HEK293T (cell line): ENCODE data around the gene ELL2.

Source experiments
- CTCF ChIA-PET: fragments of 350-600 bp; formaldehyde crosslinking; extraction: SDS; loops from one replicate; lab custom pipeline; 2021; ENCODE audit warnings: antibody characterized with exemption, inconsistent platforms; lab: Yijun Ruan, JAX
- POLR2A ChIA-PET: fragments of 350-600 bp; formaldehyde crosslinking; extraction: SDS; loops from one replicate; lab custom pipeline; 2020; ENCODE audit warnings: antibody characterized with exemption, inconsistent platforms; lab: Yijun Ruan, JAX
- DNase-seq: peaks from one replicate; pipeline ENCODE4 v3.0.0; 2012; ENCODE audit warnings: mixed read lengths; ENCODE audit errors: extremely low spot score
- ARNT ChIP-seq: fragments of 450-650 bp; IDR thresholded peaks from 2 replicates; pipeline ENCODE4 v1.6.1; 2017; ENCODE audit warnings: mild to moderate bottlenecking
- BHLHE40 ChIP-seq: fragments of 450-650 bp; IDR thresholded peaks from 2 replicates; pipeline ENCODE4 v1.6.1; 2016; ENCODE audit warnings: mild to moderate bottlenecking, moderate library complexity, borderline replicate concordance
- CTBP1 ChIP-seq: fragments of 450-650 bp; IDR thresholded peaks from 2 replicates; pipeline ENCODE4 v1.6.1; 2016; ENCODE audit warnings: borderline replicate concordance
- ELF4 ChIP-seq: fragments of 450-650 bp; IDR thresholded peaks from 2 replicates; pipeline ENCODE4 v1.6.1; 2017; ENCODE audit warnings: antibody characterized with exemption
- FOXA1 ChIP-seq: fragments of 450-650 bp; IDR thresholded peaks from 2 replicates; pipeline ENCODE4 v1.6.1; 2016; ENCODE audit warnings: mild to moderate bottlenecking
- FOXK2 ChIP-seq: fragments of 450-650 bp; IDR thresholded peaks from 2 replicates; pipeline ENCODE4 v1.6.1; 2016; ENCODE audit warnings: mild to moderate bottlenecking
- FOXM1 ChIP-seq: fragments of 450-650 bp; IDR thresholded peaks from 2 replicates; pipeline ENCODE4 v1.6.1; 2017; ENCODE audit warnings: mild to moderate bottlenecking, borderline replicate concordance
- HDGF ChIP-seq: fragments of 450-650 bp; IDR thresholded peaks from 2 replicates; pipeline ENCODE4 v1.6.1; 2017; ENCODE audit warnings: antibody characterized with exemption, borderline replicate concordance
- L3MBTL2 ChIP-seq: fragments of 450-650 bp; conservative IDR thresholded peaks from 2 replicates; pipeline ENCODE4 v1.6.1; 2016; ENCODE audit warnings: mild to moderate bottlenecking
- LEF1 ChIP-seq: fragments of 450-650 bp; IDR thresholded peaks from 2 replicates; pipeline ENCODE4 v1.6.1; 2017; ENCODE audit warnings: mild to moderate bottlenecking, borderline replicate concordance
- NFRKB ChIP-seq: fragments of 450-650 bp; IDR thresholded peaks from 2 replicates; pipeline ENCODE4 v1.6.1; 2016; ENCODE audit warnings: mild to moderate bottlenecking, moderate library complexity
- PKNOX1 ChIP-seq: fragments of 450-650 bp; IDR thresholded peaks from 2 replicates; pipeline ENCODE4 v1.6.1; 2016
- SP1 ChIP-seq: fragments of 450-650 bp; IDR thresholded peaks from 2 replicates; pipeline ENCODE4 v1.6.1; 2017
- SUZ12 ChIP-seq: fragments of 450-650 bp; IDR thresholded peaks from 2 replicates; pipeline ENCODE4 v1.6.1; 2016; ENCODE audit warnings: mild to moderate bottlenecking
- TARDBP ChIP-seq: fragments of 450-650 bp; IDR thresholded peaks from 2 replicates; pipeline ENCODE4 v1.6.1; 2016
- ZNF384 ChIP-seq: fragments of 450-650 bp; IDR thresholded peaks from 2 replicates; pipeline ENCODE4 v1.6.1; 2016

ELL2 gene

GRCh38 chr5:95935553-95936100 lies 26.0 kb downstream of the ELL2 start:
- ChIA-PET POLR2A (interaction anchor here (0.8 kb wide), 1 partner anchor 289 kb away, joined by 3 read pairs; the partner anchor contains the start of gene RFESD), CTCF (no interaction called here)
- TF ChIP-seq FOXA1 (no peak), FOXK2 (no peak), ARNT (no peak), L3MBTL2 (no peak)
- no peak for DNase-seq

- POLR2A ChIA-PET = no interaction called here
- DNase-seq = no peak
- no peak for TF ChIP-seq ELF4
- no peak for TF ChIP-seq ARNT
- CTCF ChIA-PET = no interaction called here
These were observed 27.3 kb downstream of the ELL2 start for GRCh38 chr5:95934207-95934804.

- ChIA-PET CTCF (no interaction called here), POLR2A (no interaction called here)
- no peak for DNase-seq
- TF ChIP-seq ARNT (no peak), LEF1 (no peak), FOXM1 (no peak), PKNOX1 (no peak), ELF4 (no peak), SUZ12 (no peak), NFRKB (no peak), TARDBP (no peak)
These were observed 28.7 kb downstream of the ELL2 start for GRCh38 chr5:95932941-95933340.

- ChIA-PET CTCF (no interaction called here), POLR2A (no interaction called here)
- no peak for TF ChIP-seq HDGF
- TF ChIP-seq PKNOX1 = no peak
- TF ChIP-seq BHLHE40 = no peak
- no peak for TF ChIP-seq SP1
- TF ChIP-seq CTBP1 = no peak
- no peak for TF ChIP-seq FOXA1
- TF ChIP-seq FOXM1 = no peak
- no peak for TF ChIP-seq ELF4
- TF ChIP-seq NFRKB = no peak
- no peak for TF ChIP-seq L3MBTL2
- no peak for TF ChIP-seq SUZ12
- no peak for TF ChIP-seq ZNF384
- TF ChIP-seq FOXK2 = no peak
- no peak for TF ChIP-seq TARDBP
- no peak for TF ChIP-seq ARNT
- TF ChIP-seq LEF1 = no peak
- DNase-seq = no peak
These were observed 30.4 kb downstream of the ELL2 start for GRCh38 chr5:95931079-95931833.

- DNase-seq = no peak
- CTCF ChIA-PET = no interaction called here
- TF ChIP-seq SUZ12 (no peak), FOXK2 (no peak), ZNF384 (no peak), TARDBP (no peak), NFRKB (no peak), LEF1 (no peak), CTBP1 (no peak), ARNT (no peak)
- POLR2A ChIA-PET = no interaction called here
These were observed 31.3 kb downstream of the ELL2 start for GRCh38 chr5:95930141-95930930.

GRCh38 chr5:95928724-95929253 lies 32.9 kb downstream of the ELL2 start:
- TF ChIP-seq L3MBTL2 = no peak
- TF ChIP-seq FOXA1 = no peak
- no peak for TF ChIP-seq CTBP1
- TF ChIP-seq BHLHE40 = no peak
- no peak for TF ChIP-seq TARDBP
- TF ChIP-seq FOXM1 = no peak
- no peak for TF ChIP-seq NFRKB
- no peak for TF ChIP-seq ELF4
- no peak for TF ChIP-seq ZNF384
- TF ChIP-seq HDGF = no peak
- TF ChIP-seq ARNT = no peak
- TF ChIP-seq SP1 = no peak
- no peak for TF ChIP-seq LEF1
- no peak for TF ChIP-seq PKNOX1
- no peak for TF ChIP-seq SUZ12
- no peak for DNase-seq
- ChIA-PET CTCF (no interaction called here), POLR2A (no interaction called here)
